ENCODE data around the gene GPC1.

The GPC1 gene

DNA sequence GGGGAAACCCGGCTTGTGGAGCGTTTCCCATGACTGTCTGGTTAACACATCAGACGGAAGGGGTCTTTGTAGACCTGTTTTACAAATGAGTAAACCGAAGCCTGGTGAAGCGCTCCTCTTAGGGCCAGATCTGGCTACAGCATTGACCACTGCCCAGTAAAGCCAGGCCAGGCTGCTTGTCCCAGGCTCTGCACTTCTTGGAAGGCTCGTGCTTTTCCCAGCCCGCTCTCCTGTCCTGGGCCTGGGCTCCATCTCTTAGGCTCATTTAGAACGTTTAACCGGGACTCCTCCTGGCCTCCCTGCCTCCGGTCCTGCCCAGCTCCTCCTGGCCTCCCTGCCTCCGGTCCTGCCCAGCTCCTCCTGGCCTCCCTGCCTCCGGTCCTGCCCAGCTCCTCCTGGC is 4.8 kb downstream of the GPC1 start:
- FAIRE-seq = no peak
- no peak for DNase-seq (ENCODE audit: insufficient read length, low spot score)

DNA sequence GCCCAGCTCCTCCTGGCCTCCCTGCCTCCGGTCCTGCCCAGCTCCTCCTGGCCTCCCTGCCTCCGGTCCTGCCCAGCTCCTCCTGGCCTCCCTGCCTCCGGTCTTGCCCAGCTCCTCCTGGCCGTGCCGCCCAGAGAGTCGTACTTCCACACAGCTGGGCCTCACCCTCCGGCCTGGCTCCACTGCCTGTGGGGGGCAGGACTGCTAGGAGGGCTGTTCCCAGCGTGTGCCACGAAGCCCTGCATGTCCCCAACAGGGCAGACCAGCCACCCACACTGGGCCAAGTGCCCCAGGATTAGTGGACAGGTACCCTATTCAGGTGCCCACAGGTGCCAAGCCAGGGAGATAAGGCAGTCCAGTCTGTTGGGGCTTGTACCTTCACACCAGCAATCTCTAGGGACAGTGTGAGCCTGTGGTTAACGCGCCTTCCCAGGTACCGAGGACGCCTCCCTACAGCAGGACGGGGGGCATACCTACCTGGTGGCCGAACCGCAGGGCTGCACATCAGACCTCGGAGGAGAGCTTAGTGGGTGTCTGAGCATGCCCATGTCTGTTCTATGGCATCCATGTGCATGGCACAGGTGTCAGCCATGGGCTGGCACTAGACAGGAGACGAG is 5.3 kb downstream of the GPC1 start:
- DNase-seq (ENCODE audit: insufficient read length, low spot score) (no peak), FAIRE-seq (no peak)

GRCh38 chr2:240441326-240441992 is 6.0 kb downstream of the GPC1 start:
- FAIRE-seq (no peak), DNase-seq (ENCODE audit: insufficient read length, low spot score) (no peak)

DNA sequence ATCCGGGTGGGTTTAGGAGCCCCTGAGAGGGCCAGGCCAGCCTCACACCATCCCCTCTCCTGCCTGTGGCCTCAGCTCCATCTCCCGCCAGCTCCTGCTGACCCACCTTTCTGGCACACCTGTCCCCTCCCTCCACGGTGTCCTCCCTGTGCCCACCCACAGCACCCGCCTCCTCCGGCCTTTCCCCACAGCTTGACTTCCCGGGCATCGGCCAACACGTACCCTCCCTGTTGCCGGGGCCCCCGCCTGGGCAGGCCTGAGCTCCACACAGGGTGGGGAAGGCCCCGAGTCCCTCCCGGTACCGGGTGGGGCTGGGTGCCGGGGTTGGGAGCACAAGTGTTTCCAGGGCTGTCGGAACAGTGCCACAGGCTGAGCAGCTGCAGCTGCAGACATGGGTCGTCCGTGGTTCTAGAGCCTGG is 6.5 kb downstream of the GPC1 start:
- DNase-seq (ENCODE audit: insufficient read length, low spot score) (no peak), FAIRE-seq (no peak)

- DNase-seq (ENCODE audit: insufficient read length, low spot score) (no peak), FAIRE-seq (no peak)
Observed at GRCh38 chr2:240442891-240443715, 7.6 kb downstream of the GPC1 start.

DNA sequence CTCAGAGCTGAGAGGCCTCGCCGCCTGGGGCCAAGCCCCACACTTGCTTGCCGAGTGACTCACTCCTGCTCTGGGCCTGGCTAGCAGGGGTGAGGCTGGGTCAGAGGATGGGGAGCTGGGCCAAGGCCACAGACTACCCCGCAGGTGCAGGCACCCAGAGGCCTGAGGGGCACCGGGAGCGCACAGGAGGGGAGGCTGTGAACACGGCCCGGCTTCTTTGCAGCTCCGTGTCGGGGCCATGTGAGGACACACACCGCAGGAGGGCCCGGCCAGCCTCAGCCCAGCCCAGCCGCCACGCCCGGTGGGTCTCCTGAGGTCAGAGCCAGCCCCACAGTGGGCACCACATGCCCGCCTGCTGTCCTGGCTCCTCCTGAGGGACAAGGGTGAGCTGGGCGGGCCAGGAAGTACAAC is 8.4 kb downstream of the GPC1 start:
- FAIRE-seq = no peak

DNA sequence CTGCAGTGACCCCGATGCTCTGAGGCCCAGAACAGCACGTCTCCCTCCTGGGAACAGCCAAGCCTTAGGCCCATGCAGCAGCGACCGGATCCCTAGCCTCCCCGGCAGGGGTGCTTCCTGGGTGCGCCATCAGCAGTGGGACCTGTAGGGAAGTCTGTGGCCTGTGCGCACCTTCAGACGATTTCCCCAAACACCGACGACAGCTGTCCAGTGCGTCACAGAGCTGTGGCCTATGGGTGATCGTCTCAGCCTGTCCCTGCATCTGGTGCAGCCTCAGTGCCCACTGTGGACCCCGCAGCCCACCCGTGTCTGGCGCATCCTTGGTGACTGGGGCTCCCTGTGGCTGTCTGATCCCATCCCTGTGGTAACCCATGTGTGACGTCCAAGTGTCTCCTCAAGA is 9.0 kb downstream of the GPC1 start:
- DNase-seq (ENCODE audit: insufficient read length, low spot score) (no peak), FAIRE-seq (no peak)

More for the DNA sequence above, 8.4 kb downstream of the GPC1 start:
- DNase-seq (ENCODE audit: insufficient read length, low spot score) = no peak

GRCh38 chr2:240445961-240446663 is 10.6 kb downstream of the GPC1 start:
- FAIRE-seq = no peak
- DNase-seq (ENCODE audit: insufficient read length, low spot score) = no peak

GRCh38 chr2:240446664-240447175 is 11.3 kb downstream of the GPC1 start:
- DNase-seq (ENCODE audit: insufficient read length, low spot score) = no peak
- FAIRE-seq = no peak

DNA sequence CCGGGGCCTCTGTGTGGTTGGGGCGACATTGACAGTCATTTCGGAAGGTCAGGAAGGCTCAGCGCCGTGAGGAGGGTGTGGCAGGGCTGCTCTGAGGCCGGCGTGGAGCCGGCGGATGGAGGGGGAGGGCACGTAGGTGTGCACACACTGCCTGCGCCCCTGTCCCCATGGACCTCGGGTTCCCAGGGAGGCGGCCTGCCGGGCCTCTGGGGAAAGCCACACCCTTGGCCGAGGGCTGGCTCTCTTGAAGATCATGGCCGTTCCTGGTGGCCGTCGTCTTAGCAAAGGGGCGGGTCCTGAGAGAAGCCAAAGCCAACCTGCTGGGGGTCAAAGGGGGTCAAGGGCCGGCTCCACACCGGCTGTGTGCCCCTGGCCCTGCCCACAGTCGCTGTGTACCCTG is 11.9 kb downstream of the GPC1 start:
- FAIRE-seq (no peak), DNase-seq (ENCODE audit: insufficient read length, low spot score) (no peak)

GRCh38 chr2:240447934-240448333 is 12.5 kb downstream of the GPC1 start:
- DNase-seq (ENCODE audit: insufficient read length, low spot score) = no peak

DNA sequence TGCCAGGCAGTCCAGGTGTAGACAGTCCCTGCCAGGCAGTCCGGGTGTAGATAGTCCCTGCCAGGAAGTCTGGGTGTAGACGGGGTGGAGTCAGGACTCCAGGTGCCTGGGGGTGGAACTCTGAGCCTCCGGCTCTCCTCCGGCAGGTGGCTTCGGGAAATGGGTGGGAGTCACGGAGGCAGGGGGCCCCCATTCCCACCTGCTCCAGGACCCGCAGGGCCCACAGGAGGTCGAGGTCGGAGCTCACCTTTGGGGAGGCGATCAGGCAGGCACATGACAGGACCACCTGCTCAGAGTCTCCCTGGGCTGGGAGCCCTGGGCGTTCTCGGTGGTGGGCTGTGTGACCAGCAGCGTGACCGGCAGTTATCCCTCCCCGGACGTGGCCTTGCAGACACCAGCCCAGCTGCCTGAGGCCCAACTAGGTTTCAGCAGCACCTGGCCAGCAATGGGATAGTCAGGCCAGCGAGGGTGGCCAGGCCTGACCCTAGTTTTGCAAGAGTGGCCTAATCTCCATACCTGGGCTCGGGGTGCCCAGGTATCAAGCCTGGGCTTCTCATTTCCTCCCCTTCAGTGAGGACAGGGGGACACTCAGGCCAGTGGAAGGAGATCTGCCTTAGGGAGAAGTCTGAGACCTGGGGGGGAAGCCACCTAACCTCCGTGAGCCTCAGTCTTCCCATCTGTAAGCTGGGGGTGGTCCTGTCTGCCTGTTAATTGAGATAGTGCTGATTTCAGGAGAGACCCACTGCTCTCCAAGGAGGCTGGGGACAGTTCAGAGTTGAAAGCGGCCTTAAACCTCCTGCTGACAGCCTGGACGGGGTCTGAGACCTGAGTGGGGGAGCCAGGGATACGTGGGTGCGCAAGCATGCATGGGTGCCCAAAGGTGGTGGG is 13.2 kb downstream of the GPC1 start:
- FAIRE-seq (no peak), DNase-seq (ENCODE audit: insufficient read length, low spot score) (no peak)

More at GRCh38 chr2:240447934-240448333, 12.5 kb downstream of the GPC1 start:
- no peak for FAIRE-seq

DNA sequence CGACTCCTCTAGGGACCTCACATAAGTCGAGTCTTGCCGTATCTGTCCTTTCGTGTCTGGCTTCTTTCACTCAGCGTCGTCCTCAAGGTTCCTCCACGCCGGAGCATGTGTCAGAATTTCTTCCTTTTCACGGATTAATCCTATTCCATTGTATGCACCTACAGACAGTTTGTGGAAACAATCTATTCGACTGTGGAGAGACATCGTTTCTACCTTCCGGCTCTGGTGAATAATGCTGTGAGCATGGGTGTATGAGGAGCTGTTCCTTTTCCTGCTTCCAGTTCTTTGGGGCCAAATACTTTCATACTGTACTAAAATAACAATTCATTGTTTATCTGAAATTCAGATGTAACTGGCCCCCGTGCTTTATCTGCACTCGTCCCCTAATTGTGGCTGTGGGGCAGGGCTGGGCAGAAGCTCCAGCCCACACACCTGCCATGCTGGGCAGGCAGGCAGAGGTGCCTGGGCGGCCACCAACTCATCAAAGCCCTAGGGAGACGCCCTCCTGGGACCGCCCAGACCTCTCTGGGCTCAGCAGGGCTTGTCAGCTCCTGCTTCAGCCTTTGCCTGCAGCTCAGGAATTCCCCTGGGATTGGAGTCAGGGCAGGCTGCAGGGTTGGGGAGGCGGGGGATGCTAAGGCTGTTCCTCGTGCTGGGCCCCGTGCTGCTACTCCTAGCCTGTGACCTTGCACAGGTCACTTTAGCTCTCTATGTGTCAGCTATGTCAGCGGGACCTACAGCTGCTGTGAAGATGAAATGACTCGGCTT is 14.5 kb downstream of the GPC1 start:
- no peak for FAIRE-seq
- no peak for DNase-seq (ENCODE audit: insufficient read length, low spot score)

DNA sequence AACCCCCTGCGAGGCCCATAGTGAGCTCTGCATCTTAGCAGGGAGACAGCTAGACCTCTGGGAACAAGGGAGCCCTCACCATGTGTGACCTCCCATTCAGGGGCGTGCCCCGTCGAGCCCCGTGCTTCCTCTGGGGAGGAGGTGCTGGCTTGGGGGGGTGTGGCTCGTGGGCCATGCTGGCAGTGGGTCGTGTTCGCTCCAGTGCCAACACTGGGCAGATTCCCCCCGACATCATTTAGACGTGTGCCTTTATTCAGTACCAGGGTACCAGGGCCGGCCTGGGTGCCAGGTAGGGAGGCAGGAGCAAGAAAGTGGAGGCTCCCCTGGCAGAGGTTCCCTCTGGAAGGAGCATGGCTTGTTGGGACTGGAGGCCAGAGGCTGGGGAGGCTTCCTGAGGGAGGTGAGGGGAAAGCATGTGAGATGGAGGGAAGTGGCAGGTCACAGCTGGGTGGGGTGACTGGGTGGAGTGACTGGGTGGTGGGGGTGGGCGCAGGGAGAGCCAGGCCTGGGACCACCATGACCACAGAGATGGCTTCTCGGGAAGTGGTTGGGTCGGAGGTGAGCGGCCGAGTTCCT is 15.2 kb downstream of the GPC1 start:
- DNase-seq (ENCODE audit: insufficient read length, low spot score) (no peak), FAIRE-seq (no peak)

GRCh38 chr2:240451108-240451611 is 15.7 kb downstream of the GPC1 start:
- FAIRE-seq = no peak

DNA sequence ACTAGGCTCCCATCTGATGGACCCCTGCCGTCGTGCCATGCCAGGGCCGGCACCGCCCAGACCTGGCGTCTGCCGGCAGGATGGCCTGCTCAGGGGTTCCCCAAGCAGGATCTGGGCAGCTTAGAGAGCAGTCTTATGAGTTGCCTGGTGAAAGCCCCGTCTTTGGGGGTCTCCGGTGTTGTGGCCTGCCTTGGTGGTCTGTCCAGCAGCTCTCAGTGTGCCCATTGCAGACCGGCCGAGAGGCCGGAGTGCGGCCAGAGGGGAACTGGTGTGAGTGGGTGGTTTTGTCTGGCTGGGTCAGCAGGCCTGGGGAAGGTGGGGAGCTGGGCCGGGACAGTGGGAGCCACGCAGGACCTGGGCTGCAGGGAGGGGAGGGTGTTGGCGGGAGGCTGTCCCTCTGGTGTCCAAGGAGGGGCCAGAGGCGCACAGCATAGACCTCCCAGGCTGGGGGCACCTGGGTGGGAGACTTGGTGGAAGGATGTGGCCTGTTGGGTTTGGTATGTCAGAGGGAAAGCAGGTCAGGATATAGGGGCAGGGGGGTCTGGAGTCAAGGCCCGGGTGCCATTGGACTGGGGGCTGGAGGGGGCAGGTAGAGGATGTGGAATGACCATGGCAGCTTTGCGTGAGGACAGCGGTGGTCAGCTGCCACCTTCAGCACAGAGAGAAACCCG is 16.5 kb downstream of the GPC1 start:
- FAIRE-seq (no peak), DNase-seq (ENCODE audit: insufficient read length, low spot score) (no peak)

More at GRCh38 chr2:240451108-240451611, 15.7 kb downstream of the GPC1 start:
- no peak for DNase-seq (ENCODE audit: insufficient read length, low spot score)

DNA sequence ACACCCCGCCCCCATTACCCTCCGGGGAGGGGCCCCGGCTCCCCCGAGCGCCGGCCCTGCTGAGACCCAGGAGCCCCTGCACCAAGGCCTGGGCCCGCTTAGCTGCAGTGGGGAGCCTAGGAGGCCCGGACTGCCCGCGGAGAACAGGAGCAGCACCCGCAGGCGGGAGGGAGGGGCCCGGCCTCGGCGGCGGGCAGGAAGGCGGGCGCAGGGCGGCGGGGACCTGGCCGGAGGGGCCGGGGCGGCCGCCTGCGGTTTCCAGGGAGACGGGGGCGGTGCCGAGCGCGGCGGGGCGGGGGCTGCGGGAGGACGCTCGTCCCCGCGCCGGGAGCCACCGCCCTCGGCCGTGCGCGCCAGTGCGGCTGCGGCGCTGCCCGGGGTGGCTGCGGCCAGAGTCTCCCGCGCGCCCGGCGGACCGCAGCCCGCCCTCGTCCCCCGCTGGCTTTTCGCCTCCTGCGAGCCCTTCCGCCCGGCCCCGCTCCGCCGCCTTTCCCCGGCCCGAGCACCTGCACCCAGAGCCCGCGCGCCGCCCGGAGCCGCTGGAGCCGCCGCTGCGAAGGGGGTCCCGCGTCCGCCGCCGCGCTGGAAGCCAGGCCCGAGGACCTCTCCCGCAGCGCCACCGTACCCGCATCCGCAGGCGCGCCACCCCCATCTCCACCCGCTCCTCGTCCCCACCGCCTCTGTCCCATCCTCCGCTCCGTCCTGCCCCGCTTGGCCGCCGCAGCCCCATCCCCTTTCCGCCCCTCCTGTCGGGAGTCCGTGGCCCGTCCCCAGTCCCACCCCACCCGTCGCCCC is 17.2 kb downstream of the GPC1 start:
- DNase-seq (ENCODE audit: insufficient read length, low spot score) = no peak

More for the DNA sequence above, 17.2 kb downstream of the GPC1 start:
- no peak for FAIRE-seq

Measured in GM19239 (cell line).